Midbrain (tissue), 1 donor: ENCODE data around the gene PEX16.

Experiments used
- DNase-seq: peaks from one replicate; lab custom pipeline; 2025; lab: John Stamatoyannopoulos, UW

The PEX16 gene

DNA sequence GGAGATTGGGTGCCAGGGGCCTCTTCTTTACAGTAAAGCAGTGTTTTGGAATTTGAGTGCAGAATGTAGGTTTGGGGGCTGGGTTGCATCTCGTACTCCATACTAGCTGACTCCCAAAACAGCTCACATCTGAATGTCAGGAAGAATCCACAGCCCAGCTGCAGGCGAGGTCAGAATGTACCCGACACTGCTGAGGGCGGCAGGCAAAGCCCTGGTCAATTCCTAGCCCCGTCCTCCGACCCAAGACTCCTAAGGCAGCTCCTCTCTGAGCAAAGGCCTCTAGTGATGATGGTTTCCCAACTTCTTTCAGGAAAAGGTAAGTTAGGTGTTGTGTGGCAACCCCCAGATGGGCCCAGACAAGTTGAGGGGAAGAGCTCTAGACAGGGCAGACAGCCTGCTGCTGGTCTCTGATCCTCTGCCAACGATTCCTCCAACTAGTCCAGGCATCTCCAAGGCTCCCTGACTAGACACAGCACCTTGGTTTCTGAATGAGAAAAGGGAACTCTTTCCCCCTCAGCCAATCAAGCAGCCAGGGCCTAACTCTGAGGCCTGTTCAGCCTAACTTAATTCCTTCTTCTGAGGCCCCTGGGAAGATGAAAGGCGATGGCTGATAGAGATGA, 13.4 kb upstream of the PEX16 start:
- DNase-seq, result no peak

DNA sequence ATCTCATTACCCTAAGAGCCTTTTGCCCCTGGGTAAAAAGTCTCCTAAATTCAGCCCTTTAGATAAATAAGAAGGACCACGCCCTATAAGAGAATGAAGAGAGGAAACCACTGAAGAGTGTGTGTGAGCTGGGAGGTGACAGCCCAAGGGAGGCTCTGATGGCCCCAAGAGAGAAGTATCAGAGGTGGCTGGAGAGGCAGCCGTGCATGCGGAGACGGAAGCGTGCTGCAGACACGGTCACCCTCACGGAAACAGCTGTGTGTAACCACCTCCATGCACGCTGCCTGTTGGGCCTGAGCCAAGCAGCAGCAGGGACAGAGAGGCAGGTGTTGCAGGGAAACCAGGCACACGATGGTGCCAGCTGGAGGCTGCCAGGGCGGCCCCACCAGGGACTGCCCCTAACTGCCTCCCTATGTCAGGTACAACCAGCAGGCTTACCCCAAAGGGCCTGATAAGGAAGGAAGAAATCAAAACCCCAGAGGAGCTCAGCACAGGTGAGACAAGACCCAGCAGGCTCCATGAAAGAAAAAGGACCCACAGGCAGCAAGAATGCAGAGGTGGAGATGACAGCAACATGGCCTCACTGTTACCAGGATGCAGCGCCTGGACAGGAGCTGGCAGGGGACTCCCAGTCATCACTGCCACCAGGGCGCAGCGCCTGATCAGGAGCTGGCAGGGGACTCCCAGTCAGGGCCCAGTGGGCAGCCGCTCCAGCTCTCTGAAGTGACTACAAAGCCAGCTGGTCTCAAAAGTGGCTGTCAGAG, 12.5 kb upstream of the PEX16 start:
- peak; percentile 40 for DNase-seq

- no peak for DNase-seq
Observed at GRCh38 chr11:45929486-45930030, 11.9 kb upstream of the PEX16 start.

GRCh38 chr11:45928535-45929215, 11.0 kb upstream of the PEX16 start:
- no peak for DNase-seq

- DNase-seq, result no peak
Observed at GRCh38 chr11:45927684-45928413, 10.2 kb upstream of the PEX16 start.

- DNase-seq, result no peak
Observed at GRCh38 chr11:45927332-45927683, 9.6 kb upstream of the PEX16 start.

GRCh38 chr11:45926536-45927331, 9.1 kb upstream of the PEX16 start:
- no peak for DNase-seq

- DNase-seq, result no peak
Observed at GRCh38 chr11:45926001-45926401, 8.3 kb upstream of the PEX16 start.

DNA sequence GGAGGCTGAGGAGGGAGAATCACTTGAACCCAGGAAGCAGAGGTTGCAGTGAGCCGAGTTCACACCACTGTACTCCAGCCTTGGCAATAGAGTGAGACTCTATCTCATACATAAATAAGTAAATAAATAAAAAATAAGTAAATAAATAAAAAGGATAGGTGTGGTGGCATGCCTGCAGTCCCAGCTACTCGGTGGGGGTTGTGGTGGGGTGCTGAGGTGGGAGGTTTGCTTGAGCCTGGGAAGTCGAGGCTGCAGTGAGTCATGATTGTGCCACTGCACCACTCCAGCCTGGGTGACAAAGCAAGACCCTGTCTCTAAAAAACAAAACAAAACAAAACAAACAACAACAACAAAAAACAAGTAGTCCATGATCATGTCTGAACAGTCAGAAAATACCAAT, 7.9 kb upstream of the PEX16 start:
- DNase-seq, result no peak

DNA sequence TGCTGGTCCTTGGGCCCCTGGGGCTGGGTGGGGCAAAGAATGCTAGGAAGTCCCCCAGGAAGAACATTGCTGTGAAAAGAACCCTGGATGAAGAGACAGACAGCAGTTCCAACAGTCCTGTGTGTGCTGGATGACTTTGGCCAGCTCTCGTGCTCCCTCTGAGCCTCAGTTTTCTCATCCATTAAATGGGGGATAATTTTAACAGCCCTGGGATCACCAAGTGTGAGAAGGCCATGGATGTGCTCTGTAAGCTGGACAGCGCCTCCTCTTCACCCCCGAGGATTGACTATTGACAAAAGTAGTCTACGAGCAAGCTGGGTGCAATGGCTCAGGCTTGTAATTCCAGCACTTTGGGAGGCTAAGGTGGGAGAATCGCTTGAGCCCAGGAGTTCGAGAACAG, 7.2 kb upstream of the PEX16 start:
- DNase-seq, result no peak

- no peak for DNase-seq
Observed at GRCh38 chr11:45924036-45924915, 6.6 kb upstream of the PEX16 start.

GRCh38 chr11:45922425-45923082, 4.9 kb upstream of the PEX16 start, which contains the start of gene LARGE2:
Gene LARGE2, plus strand, starts transcription at chr11:45922656. Its CDS starts 227 bp downstream, at chr11:45922883.
- no peak for DNase-seq

DNA sequence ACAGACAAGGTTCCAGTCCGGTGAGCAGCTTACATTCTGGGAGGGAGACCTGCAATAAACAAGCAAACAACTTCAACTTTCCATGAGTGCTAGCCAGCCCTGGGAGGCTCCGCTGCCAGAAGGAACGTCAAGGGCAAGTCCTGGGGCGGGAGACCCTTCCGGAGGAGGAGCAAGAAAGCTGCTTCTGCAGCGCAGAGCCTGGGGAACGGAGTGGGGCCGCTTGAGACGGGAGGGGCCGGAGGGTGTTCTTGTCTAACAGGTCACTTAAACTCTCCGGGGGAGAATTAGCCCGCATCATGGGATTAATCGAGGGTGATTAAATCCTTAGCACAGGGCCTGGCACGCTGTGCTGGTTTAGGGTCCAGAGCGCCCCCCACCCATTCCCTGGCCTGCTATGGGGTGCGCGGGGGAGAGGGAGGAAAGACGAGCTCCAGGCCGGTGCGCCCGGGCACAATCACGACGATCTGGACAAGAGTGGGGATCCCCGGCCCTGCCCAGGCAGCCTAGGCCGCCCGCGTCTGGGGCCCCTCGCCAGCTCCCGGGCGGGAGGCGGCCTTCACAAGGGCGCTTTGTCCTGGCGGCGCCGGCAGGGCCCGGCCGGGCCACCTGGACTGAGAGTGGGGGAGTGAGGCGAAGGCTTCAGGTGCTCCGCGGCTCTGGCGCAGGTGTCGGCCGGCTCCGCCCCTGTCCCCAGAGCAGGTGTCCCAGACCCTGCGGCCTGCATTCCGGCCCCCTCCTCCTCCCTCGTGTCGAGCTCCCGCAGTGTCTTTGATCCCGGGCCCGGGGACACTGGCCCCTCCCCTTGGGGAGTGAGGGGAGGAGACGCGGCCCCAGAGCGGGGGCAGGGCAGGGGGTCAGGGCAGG, 4.1 kb upstream of the PEX16 start:
- no peak for DNase-seq

GRCh38 chr11:45920531-45921477, 3.1 kb upstream of the PEX16 start:
- DNase-seq, result no peak

GRCh38 chr11:45919806-45920530, 2.3 kb upstream of the PEX16 start:
- DNase-seq, result peak; percentile 30

GRCh38 chr11:45918962-45919675, 1.4 kb upstream of the PEX16 start:
- no peak for DNase-seq
